Fibroblast of skin of left biceps (primary cell): ENCODE results near the gene BUD13.

Experiments used
- DNase-seq, 2 experiments: peaks; one replicate each; pipeline ENCODE4 v3.0.0-alpha.2; 2013; ENCODE audit warnings: low read depth in 2 of 2

BUD13 gene

DNA sequence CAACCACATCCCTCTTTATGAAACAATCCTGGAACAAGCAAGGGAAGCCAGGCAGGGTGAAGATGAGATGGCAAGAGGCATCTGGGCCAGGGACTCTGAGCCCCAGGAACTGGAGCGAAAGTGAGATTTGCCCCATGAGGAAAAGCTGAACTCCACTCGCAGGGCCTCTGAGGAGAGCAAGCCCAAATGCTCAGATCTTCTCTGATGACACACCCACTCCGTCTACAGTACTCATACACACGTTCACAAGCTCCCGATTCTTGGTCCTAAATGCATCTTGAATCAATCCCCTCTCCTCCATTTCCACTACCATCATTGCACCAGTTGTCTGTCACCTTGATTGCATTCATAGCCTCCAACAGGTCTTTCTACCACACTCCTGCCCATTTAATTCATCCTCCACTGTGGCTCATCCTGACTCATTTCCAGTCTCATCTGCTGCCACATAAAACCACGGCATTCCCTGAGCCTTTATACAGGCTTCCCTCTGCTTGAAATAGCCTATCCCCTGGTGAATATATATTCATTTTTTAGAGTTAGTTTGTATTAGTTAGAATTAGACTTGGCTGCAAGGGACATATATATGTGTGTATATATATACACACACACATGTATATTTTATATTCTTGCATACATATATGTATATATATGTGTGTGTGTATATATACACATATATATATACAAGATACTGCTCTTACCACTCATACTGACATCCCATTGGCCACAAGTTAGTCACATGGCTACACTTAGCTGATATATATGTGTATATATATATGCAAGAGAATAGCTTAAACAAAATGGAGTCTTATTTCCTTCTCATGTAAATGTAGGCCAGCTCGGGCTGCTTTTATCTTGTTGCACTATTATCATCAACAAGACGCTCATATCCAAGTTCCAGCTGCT lies 20.3 kb upstream of the BUD13 start:
- DNase-seq = peak in 1 of 2 experiments; percentile 19

DNA sequence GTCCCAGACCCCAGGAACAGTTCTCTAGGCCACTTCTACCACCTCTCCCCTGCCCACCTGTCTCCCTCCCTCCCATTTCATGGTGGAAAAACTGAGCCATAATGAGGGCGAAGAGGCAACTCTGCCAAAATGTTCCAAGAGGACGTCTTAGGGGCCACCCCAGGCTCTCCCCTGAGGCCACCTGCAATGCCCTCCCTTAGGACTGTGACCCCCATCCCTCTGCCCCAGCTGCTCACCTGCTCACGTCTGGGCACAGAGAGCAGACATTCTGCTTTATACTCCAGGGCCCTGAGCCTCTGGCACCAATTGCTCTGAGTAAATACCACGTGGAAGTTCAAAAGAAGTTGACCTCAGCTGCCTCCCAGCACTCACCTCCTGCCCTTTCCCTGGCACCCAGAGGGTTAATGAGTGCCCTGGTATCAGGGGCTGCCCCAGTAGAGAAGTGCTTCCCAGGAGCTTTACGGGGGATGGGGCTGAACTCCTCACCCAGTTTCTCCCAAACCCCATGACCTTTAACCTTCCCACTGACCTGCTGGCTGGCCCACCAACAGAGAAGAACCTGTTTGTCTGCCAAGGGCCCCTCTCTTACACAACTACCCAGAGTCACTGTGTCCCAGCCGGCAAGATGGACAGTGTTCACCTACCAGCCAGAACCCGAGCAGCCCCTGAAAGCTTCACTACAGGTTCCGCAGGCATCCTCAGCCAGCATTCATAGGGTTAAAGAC lies 19.5 kb upstream of the BUD13 start:
- no peak for DNase-seq

DNA sequence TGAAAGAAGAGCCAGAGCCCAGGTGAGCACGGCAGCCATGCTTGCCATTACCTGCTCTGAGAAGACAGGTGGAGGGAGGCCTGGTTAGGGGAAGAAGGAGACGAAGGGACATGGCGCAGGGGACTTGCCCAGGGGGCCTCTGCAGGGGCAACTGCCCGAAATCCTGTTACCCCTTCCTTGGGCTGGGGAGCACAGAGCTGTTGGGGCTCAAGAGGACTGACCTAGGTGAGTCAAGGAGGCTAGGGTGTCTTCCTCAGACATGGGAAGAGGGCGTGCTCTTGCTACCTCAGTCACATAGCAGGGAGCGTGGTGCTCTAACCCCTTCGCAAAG lies 19.0 kb upstream of the BUD13 start, which contains the start of gene APOA5:
Gene APOA5 (minus strand): TSS at position 67 of the 331 bp plus-strand sequence. CDS start 19 bp downstream, at position 48.
- DNase-seq = no peak

DNA sequence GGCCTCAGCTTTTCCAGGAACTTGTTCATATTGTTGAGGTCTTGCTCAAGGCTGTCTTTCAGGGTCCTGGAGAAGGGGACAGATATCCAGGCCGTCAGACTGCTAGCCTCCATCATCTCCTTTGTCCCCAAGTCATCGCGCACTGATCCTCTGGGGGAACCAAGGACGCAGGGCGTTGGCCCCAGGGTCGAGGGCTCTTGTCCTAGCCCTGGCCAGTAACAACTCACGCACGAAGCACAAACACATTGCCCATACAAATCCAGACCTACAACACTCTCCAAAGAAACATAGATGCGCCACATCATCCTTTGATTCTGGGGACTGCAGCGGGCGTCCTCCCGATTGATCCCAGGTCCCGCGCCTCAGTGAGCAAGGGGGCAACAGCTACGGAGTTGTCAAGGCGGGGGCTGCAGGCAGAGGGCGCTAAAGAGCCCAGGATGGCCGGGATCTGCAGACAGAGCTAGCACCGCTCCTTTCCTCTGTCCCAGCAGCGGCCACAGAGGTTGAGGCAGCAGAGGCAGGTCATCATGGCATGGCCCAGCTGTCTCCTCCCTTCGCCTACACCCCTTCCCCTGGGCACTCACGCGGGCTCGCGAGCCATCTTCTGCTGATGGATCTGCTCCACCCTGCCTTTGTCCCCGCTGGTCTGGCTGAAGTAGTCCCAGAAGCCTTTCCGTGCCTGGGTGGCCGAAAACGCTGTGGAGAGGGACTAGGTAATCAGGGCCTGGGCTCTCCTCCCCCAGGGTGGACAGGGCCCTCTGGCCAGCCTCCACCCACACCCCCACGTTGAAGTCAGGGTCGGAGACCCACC lies 18.4 kb upstream of the BUD13 start:
- DNase-seq = no peak

DNA sequence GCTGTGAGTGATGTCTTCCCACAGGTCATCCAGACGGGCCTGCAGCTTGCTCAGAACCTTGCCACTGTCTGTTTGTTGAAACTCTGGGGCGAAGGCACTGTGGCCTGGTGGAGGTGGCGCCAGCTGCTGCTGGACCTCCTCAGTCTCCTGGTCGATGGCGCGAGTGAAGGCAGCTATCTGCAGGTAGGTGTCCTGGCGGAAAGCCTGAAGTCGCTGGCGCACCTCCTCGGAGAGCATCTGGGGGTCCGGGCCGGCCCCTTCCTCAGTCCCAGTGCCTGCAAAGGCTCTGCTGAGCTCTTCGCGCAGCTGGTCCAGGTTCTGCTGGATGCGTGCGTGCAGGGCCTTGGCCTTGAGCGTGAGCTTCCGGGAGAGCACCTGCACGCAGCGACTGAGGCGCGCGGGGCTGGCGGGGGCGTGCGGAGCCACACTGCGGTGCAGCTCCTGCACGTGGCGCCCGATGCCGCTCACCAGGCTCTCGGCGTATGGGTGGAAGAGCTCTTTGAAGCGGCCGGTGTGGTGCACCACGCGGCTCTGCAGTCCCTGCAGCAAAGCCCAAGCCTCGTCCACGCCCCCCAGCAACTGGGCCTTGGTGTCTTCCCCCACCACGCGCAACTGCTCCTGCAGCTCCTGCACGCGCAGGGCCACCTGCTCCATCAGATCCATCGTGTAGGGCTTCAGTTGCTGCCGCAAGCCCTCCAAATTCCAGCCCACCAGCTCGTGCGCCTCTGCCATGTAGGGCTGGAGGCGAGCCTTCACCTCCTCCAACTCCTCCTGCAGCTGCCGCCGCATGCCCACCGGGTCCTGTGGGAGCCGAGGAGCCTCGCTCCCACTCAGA lies 17.6 kb upstream of the BUD13 start:
- no peak for DNase-seq

DNA sequence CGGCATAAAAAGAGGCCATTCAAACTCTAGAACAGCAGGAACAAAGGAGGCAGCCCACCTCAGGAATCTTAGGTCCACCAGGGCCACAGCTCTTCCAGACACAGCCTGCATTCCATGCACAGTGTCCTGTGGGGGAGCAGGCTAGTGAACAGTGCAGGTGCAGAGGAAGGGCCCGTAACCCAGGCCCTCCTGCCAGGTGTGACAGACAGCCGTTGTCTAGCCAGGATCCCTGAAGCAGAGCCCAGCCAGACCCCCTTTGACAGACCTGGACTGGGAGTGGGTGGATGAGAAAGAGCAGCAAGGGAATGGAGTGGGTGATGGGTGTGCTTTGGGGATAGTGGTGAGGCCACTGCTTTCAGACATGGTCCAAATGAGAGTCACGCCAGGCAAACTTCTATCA lies 16.2 kb upstream of the BUD13 start:
- no peak for DNase-seq

DNA sequence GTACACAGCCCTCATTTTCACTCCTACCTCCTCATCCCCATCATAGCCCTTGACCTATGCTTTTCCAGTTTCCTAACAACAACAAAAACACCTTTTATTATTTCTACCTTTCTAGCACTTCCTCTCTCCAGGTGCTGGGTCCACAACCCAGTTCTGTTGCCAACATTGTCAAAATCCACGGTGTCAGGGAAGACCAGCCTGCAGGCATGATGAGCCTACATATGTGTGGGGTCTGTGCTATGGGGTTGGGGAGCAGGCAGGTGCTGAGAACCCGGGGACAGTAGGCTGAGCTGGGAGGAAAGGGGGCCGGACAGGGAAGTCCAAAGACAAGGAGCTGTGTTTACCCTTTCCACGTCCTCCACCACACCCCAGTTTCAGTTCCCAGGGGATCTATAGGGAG lies 15.7 kb upstream of the BUD13 start:
- DNase-seq = no peak

DNA sequence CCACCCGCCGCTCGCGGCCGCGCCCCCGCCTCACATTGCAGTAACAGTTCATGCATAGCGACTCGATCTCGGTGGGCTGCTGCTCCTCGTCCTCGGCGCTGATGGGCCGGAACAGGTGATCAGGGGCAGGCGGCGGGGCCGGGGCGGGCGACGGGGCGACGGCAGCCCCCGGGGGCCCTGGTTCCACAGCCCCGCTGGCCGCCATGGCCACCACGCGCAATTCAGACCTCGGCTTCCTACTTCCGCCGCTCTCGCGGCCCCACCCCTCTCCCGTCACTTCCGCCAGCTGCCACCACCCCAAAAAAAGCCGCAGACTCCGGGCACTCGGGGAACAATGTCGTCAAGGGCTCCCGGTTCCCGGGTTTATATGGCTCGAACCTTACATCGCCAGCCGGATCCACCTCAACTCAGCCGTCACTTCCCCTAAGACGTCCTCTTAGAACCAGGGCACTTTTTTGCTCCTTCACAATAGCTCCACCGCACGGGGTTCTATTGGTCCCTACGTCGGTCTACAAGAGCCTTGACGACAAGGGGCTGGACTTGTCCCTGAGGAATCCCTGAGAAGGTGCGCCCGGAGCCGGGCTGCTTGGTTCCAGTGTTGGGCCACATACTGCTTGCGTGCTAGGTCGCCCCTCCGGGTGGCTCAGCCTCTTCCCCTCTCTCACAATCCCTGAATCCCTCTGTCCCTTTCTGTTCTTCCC lies 15.1 kb upstream of the BUD13 start, which contains the start of gene ZPR1:
Gene ZPR1 (minus strand): TSS at position 238 of the 701 bp plus-strand sequence. CDS start 33 bp downstream, at position 205.
- peak in 1 of 2 experiments; percentile 12 for DNase-seq

DNA sequence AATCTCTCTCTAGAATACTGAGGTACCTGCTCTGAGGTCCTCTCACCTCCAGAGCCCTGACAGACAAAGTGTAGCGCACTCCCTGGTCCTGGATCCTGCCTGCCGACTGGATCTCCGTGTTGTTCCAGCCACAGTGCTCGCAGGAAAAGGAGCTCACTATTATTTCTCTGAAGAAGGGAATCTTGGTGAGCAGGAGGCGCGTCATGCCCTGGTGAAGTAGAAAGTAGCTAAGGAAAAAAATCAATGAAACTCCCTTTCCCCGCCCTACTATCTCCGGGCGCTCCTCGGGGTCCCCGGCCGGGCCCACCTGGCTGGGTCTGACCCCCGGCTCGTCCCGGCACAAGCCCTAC lies 14.6 kb upstream of the BUD13 start:
- DNase-seq = no peak

DNA sequence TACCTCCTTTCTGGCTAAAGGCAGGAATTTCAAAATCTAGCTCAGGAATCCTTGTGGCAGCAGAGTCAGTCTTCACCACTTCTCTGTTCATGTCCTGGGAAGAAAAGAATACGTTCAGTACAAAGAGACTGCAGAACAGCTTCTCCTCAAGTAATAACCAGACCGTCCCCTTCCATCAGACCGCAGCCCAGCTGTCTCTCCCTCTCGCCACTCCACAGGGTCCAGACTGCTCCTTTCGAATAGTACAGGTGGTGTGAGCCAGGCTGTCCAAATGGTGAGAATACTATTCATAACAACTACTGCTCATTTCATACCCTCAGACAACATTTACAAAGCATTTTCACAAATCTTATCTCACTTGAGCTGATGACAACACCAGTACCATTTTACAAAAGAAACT lies 14.2 kb upstream of the BUD13 start:
- no peak for DNase-seq

DNA sequence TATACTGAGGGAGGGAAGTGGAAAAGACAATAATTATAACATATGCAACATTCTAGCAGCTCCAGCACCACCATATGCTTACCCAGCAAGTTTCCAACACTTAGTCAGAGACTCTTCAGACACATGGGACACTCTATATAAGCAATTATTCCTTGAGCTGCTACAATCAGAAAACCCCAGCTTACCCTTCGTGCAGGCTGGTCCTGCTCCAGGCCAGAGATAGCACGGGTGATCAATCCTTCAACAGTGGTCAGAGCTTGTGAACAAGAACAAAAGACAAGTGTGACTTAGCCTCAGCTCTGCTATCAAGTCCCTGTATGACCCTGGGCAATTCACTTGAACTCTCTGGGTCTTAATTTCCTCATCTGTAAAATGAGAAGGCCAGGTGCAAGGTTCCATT lies 13.5 kb upstream of the BUD13 start:
- no peak for DNase-seq

DNA sequence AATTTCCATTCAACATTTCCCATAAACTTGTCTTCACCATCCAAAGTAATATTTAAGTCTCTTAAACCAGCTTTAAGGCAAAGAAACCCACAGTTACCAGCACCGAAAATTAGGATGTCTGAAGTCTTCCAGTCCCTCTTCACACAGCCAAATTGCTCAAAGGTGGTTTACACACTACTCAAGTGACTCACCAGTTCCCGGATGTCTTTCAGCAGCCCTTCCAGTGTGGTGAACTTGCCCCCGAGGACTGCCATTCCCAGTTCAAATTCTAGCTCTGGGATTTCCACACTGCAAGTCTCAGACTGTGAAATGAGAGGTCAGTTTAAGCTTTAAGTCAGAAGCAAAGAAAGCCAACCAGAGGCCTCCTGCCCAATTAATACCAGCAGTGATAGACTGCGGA lies 9.9 kb upstream of the BUD13 start:
- no peak for DNase-seq

DNA sequence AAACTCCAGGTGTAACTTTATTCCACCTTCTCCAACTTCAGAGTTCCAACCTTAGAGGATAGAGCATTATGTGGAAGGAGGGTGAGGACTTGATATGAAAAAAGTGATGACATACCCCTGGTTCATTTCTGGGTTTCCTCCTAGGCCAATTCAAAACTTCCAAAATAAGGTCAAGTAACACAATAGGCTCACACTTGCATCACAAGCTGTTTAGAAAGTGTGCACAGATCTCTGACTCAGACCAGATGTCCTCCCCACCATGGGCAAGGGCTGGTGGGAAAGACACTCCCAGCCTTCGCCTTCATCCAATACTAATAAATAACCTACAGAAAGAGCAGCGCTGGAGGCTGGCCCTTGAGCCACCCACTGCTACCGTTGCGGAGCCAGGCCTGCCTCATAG lies 5.8 kb upstream of the BUD13 start:
- DNase-seq = no peak

DNA sequence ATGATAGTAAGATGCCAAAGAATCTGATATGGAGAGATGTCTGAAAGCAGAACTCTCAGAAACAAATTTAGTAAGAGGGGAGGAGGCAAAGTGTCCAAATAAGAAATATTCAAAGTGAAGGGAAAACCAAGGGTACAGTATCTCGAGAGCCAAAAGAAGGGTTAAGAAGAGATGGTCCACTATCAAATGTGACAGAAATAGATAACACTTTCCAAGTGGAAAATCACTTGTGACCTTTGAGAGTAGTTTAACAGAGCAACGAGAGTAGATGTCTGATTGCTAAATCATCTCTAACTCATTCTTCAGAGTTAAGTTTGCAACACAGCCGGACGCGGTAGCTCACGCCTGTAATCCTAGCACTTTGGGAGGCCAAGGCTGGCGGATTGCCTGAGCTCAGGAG lies 4.3 kb upstream of the BUD13 start:
- no peak for DNase-seq

DNA sequence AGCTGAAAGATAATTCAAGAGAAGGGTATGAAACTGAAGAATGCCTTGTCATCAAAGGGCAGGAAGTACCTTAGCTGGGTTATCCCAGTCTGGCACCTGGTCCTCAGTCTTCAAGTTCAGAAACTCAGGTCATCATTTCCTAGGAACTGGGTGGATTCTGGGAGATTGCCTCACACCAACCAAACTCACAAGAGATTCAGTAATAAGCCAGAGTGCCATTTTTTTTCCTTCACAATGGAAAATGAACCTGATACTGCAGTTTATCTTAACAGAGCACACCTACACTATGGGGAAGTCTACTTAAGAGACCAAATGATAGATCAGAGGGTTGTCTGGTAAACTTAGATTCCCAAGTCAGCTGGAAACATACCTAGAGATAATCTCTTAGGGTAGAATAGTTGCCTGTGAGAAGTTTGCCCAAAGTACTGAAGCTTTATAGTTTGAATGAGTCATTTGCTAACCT lies 3.8 kb upstream of the BUD13 start:
- no peak for DNase-seq

DNA sequence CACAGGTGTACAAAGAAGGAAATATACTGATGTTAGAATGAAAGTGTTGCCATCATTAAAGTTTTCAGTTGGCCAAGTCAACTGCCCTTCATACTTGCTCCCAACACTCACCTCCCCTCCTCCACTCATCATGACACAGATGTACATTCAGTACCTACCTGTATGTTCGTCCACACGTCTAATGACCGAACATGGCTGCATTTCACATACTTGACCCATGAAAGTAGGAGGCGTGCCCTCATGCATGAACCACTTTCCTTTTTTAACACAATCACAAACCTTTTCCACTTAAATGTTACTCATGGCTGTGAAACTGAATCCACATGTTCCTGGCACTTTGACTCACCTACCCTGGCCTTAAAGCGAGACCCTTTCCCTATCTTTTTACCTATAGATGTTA lies 3.2 kb upstream of the BUD13 start:
- no peak for DNase-seq

DNA sequence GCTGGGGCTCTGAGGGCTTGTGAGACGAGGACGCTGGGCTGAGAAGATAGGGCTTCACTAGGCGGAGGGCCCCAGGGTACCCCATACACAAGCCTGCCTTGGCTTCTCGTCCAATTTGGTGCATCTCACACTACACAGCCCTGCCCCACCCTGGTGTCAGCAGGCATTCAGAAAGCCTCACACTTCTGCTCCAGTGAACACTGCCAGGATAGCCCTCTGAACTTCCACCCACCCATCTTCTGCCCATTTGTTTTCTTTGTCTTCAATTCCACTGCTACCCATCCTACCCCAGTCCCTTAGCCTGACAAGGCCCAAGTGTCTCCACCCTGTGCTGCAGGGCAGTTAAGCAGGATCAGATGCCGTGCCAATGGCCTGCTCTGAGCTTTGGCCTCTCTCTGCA lies 1.9 kb upstream of the BUD13 start:
- DNase-seq = no peak

DNA sequence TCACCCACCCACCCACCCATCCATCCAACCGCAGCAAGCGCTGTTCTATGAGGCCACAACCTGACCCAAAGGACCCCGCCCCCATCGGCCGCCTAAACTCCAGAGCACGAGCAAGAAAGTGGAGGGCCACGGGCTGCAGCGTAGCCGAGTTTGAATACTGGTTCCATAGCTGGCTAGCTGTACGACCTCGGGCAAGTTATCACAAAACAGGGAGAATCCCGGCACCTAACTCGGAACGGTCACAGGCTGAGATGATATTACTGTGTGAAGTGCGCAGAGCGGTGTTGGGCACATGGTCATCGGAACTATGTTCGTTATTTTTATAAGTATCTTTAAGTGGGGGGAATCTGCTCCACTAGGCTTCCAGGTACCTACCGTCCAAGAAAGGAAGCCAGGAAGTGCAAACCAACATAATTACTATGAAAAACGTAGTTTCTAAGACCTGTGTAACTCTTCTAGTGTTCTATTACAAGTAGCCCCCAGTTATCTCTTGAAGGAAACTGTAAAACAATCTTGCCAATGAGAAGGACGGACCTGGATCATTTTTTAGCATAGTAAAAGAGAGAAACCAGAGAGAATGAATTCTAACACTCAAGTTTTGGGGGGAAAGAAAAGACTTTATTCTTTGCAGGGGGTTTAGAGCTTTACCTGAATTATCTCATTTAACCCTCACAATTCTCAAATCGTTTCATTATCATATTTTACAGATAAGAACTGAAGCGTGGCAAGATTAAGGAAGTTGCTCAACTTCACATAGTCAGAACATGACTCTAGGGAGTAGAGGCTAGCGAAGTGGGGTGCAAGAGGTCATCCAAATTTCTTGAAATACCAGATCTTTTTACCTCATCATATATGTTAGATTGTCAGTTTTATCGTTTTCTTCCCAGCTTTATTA lies 663 bp upstream of the BUD13 start:
- DNase-seq = no peak

DNA sequence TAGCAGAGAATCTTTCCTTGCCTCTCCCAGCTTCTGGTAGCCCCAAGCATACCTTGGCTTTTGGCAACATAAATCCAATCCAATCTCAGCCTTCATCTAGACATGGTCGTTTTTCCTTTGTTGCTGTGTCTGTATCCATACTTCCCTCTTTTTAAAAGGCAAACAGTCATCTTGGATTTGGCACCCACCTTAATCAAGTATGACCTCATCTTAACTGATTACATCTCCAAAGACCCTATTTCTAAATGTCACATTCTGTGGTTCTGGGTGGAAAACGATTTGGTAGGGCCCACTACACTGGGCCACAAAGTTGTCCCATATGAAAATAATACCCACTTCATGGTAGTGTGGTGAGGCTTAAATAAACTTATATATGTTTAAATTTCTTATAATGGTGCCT lies 852 bp downstream of the BUD13 start:
- no peak for DNase-seq

DNA sequence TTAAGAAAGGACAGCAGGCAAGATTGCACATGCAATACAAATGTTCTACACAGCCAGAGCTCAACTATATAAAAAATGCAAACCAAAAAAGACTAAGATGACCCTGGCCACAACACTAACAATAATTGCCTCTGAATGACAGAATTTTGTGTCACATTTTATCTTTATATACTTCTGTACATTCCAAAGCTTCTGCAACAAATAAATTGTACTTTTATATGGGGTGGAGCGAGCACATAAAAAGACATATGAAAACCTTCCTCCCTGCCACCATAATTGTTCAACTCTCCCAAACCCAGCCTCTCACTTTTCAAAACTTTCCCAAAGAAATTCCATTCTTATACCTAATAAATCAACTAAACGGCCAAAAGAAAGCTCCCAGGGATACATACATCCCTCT lies 10.7 kb downstream of the BUD13 start:
- DNase-seq = no peak
